Ishikawa (cell line): ENCODE results near the gene TSNAX.

Source experiments
- EGR1 ChIP-seq: IDR thresholded peaks from 2 replicates; pipeline ENCODE4 v1.6.1; 2012
- EP300 ChIP-seq: IDR thresholded peaks from 2 replicates; pipeline ENCODE4 v1.6.1; 2012; ENCODE audit warnings: borderline replicate concordance
- FOXM1 ChIP-seq: IDR thresholded peaks from 2 replicates; pipeline ENCODE4 v1.6.1; 2012; ENCODE audit warnings: low read depth, borderline replicate concordance
- RAD21 ChIP-seq: IDR thresholded peaks from 2 replicates; pipeline ENCODE4 v1.6.1; 2012; ENCODE audit warnings: low read depth
- TAF1 ChIP-seq: IDR thresholded peaks from 2 replicates; pipeline ENCODE4 v1.6.1; 2012; ENCODE audit warnings: low read depth, mild to moderate bottlenecking
- TEAD4 ChIP-seq: IDR thresholded peaks from 2 replicates; pipeline ENCODE4 v1.6.1; 2012
- YY1 ChIP-seq: IDR thresholded peaks from 2 replicates; pipeline ENCODE4 v1.6.1; 2012; ENCODE audit warnings: low read depth
- ZBTB7A ChIP-seq: IDR thresholded peaks from 2 replicates; pipeline ENCODE4 v1.6.1; 2012; ENCODE audit warnings: low read depth
- TF ChIP-seq, protein P1 (sequence below): IDR thresholded peaks from 2 replicates; pipeline ENCODE4 v1.6.1; 2012; ENCODE audit warnings: low read depth, mild to moderate bottlenecking
- TF ChIP-seq, protein P2 (sequence below): IDR thresholded peaks from 2 replicates; pipeline ENCODE4 v1.6.1; 2012

DNA sequence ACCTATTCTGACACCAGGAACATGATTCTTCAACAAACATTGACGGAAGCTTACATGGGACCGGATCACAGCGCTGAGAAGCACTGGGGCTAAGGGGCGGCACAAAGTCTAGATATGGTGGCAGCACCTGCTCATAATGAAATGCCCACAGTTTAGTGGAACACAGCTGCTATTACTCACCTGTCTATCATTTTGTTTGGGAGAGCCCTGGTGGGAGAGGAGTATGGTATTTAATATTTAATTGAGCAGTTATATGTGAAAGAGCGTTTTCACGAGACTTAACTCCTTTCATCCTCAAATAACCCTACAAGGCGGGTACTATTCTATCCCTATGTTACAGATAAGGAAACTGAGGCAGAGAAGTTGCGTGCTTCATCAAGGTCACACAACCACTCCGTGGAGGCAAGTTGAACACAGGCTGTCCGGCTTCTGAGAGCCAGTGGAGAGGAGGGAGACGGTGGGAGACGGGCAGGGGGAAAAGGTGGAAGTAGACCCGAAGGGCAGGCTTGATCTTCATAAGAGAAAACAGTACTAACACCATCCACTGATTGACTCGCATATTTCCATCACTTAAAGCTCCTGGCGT lies 790 bp upstream of the TSNAX start:
- TF ChIP-seq YY1 (no peak), EP300 (no peak), RAD21 (no peak), TAF1 (no peak), ZBTB7A (no peak), FOXM1 (no peak), TEAD4 (no peak), EGR1 (no peak)
- TF ChIP-seq, protein P1, sequence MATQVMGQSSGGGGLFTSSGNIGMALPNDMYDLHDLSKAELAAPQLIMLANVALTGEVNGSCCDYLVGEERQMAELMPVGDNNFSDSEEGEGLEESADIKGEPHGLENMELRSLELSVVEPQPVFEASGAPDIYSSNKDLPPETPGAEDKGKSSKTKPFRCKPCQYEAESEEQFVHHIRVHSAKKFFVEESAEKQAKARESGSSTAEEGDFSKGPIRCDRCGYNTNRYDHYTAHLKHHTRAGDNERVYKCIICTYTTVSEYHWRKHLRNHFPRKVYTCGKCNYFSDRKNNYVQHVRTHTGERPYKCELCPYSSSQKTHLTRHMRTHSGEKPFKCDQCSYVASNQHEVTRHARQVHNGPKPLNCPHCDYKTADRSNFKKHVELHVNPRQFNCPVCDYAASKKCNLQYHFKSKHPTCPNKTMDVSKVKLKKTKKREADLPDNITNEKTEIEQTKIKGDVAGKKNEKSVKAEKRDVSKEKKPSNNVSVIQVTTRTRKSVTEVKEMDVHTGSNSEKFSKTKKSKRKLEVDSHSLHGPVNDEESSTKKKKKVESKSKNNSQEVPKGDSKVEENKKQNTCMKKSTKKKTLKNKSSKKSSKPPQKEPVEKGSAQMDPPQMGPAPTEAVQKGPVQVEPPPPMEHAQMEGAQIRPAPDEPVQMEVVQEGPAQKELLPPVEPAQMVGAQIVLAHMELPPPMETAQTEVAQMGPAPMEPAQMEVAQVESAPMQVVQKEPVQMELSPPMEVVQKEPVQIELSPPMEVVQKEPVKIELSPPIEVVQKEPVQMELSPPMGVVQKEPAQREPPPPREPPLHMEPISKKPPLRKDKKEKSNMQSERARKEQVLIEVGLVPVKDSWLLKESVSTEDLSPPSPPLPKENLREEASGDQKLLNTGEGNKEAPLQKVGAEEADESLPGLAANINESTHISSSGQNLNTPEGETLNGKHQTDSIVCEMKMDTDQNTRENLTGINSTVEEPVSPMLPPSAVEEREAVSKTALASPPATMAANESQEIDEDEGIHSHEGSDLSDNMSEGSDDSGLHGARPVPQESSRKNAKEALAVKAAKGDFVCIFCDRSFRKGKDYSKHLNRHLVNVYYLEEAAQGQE = no peak
- TF ChIP-seq, protein P2, sequence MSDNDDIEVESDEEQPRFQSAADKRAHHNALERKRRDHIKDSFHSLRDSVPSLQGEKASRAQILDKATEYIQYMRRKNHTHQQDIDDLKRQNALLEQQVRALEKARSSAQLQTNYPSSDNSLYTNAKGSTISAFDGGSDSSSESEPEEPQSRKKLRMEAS = no peak
